IPS DF 6.9 (cell line): Measurements from ENCODE around the gene RASIP1.

Source experiments
- DNase-seq: peaks from one replicate; pipeline ENCODE4 v3.0.0-alpha.2; 2013; ENCODE audit warnings: low read depth, low spot score
- H3K27ac ChIP-seq: one replicate; pipeline ENCODE4 v1.5.1; 2013; ENCODE audit warnings: low read length, control low read depth
- H3K27me3 ChIP-seq: 2 replicates; pipeline ENCODE4 v1.6.1; 2013; ENCODE audit warnings: mild to moderate bottlenecking, low read length; ENCODE audit not compliant: control insufficient read depth, insufficient read depth
- H3K36me3 ChIP-seq: 2 replicates; pipeline ENCODE4 v1.6.1; 2013; ENCODE audit warnings: low read length; ENCODE audit not compliant: control insufficient read depth, insufficient read depth
- H3K4me1 ChIP-seq: 2 replicates; pipeline ENCODE4 v1.6.1; 2013; ENCODE audit warnings: low read length; ENCODE audit not compliant: control insufficient read depth, insufficient read depth
- H3K4me3 ChIP-seq: 2 replicates; pipeline ENCODE4 v1.5.1; 2013; ENCODE audit warnings: mild to moderate bottlenecking, low read length
- H3K9me3 ChIP-seq: 2 replicates; pipeline ENCODE4 v1.6.1; 2013; ENCODE audit warnings: low read length, inconsistent platforms; ENCODE audit not compliant: control insufficient read depth, insufficient read depth
- WGBS: extraction: QIAGEN DNeasy Blood & Tissue Kit; methylation state at CpG from one replicate; pipeline ENCODE4 v1.1.7; 2013; ENCODE audit warnings: mixed read lengths, missing lambda C conversion rate; ENCODE audit not compliant: insufficient read length, insufficient coverage; 5-methylcytosine and 5-hydroxymethylcytosine counted together

The RASIP1 gene

GRCh38 chr19:48745208-48745995 lies 5.0 kb upstream of the RASIP1 start:
- Histone ChIP-seq H3K4me3 (no peak overlapping the region), H3K9me3 (no peaks in the 10 kb centered on the region), H3K27ac (no peak overlapping the region), H3K36me3 (peaks cover 9% of the 10 kb centered on the region), H3K4me1 (peaks cover 8% of the 10 kb centered on the region; the same call in 1 of the 2 replicates), H3K27me3 (no peaks in the 10 kb centered on the region)
- DNase-seq, result no peak
- no CpG with 5 or more reads among the region's 33 CpGs for WGBS

- no CpG with 5 or more reads among the region's 11 CpGs for WGBS
- Histone ChIP-seq H3K27me3 (no peaks in the 10 kb centered on the region; the same call in 1 of the 2 replicates), H3K4me1 (peaks cover 14% of the 10 kb centered on the region), H3K27ac (no peak overlapping the region), H3K9me3 (no peaks in the 10 kb centered on the region), H3K36me3 (no peaks in the 10 kb centered on the region), H3K4me3 (no peak overlapping the region)
- DNase-seq, result no peak
These were observed 1.7 kb upstream of the RASIP1 start for GRCh38 chr19:48742096-48742495.

GRCh38 chr19:48741129-48741999 lies 954 bp upstream of the RASIP1 start:
- Histone ChIP-seq H3K4me1 (peaks cover 14% of the 10 kb centered on the region), H3K36me3 (no peaks in the 10 kb centered on the region), H3K4me3 (no peak overlapping the region), H3K27ac (no peak overlapping the region), H3K9me3 (no peaks in the 10 kb centered on the region), H3K27me3 (no peaks in the 10 kb centered on the region; the same call in 1 of the 2 replicates)
- no peak for DNase-seq
- WGBS, result no CpG with 5 or more reads among the region's 35 CpGs

- H3K9me3 ChIP-seq, result no peaks in the 10 kb centered on the region
- no peaks in the 10 kb centered on the region for H3K36me3 ChIP-seq
- H3K4me1 ChIP-seq, result peaks cover 10% of the 10 kb centered on the region
- DNase-seq, result no peak
- no peaks in the 10 kb centered on the region; the same call in 1 of the 2 replicates for H3K27me3 ChIP-seq
- no peak overlapping the region for H3K27ac ChIP-seq
- WGBS, result no CpG with 5 or more reads among the region's 51 CpGs
- H3K4me3 ChIP-seq, result peak overlapping the region; percentile 47
These were observed 826 bp downstream of the RASIP1 start for GRCh38 chr19:48739404-48740163.

GRCh38 chr19:48738557-48739403 lies 1.6 kb downstream of the RASIP1 start:
- Histone ChIP-seq H3K4me3 (peak overlapping the region; percentile 47), H3K27ac (no peak overlapping the region)

GRCh38 chr19:48737360-48737998 lies 2.9 kb downstream of the RASIP1 start:
- DNase-seq, result no peak
- no CpG with 5 or more reads among the region's 22 CpGs for WGBS
- Histone ChIP-seq H3K27ac (no peak overlapping the region), H3K36me3 (no peaks in the 10 kb centered on the region), H3K27me3 (no peaks in the 10 kb centered on the region; the same call in 1 of the 2 replicates), H3K4me1 (peaks cover 10% of the 10 kb centered on the region), H3K4me3 (no peak overlapping the region), H3K9me3 (no peaks in the 10 kb centered on the region)

More at GRCh38 chr19:48738557-48739403, 1.6 kb downstream of the RASIP1 start:
- DNase-seq, result no peak
- Histone ChIP-seq H3K36me3 (no peaks in the 10 kb centered on the region), H3K4me1 (peaks cover 10% of the 10 kb centered on the region), H3K9me3 (no peaks in the 10 kb centered on the region), H3K27me3 (no peaks in the 10 kb centered on the region; the same call in 1 of the 2 replicates)
- WGBS, result no CpG with 5 or more reads among the region's 96 CpGs

- WGBS, result no CpG with 5 or more reads among the region's 38 CpGs
- no peak overlapping the region for H3K27ac ChIP-seq
- H3K4me3 ChIP-seq, result peak overlapping the region; percentile 58; the same call in 1 of the 2 replicates
These were observed 5.3 kb downstream of the RASIP1 start for GRCh38 chr19:48735031-48735615.

GRCh38 chr19:48734625-48735024 lies 5.8 kb downstream of the RASIP1 start:
- H3K4me3 ChIP-seq, result no peak overlapping the region
- no peaks in the 10 kb centered on the region for H3K9me3 ChIP-seq
- H3K27ac ChIP-seq, result no peak overlapping the region
- H3K4me1 ChIP-seq, result no peaks in the 10 kb centered on the region; the same call in 1 of the 2 replicates
- H3K36me3 ChIP-seq, result no peaks in the 10 kb centered on the region
- WGBS, result no CpG with 5 or more reads among the region's 9 CpGs
- no peaks in the 10 kb centered on the region; the same call in 1 of the 2 replicates for H3K27me3 ChIP-seq
- no peak for DNase-seq

More at GRCh38 chr19:48735031-48735615, 5.3 kb downstream of the RASIP1 start:
- Histone ChIP-seq H3K36me3 (no peaks in the 10 kb centered on the region), H3K27me3 (no peaks in the 10 kb centered on the region; the same call in 1 of the 2 replicates), H3K9me3 (no peaks in the 10 kb centered on the region), H3K4me1 (peaks cover 3% of the 10 kb centered on the region)
- no peak for DNase-seq

GRCh38 chr19:48731452-48731851 lies 9.0 kb downstream of the RASIP1 start:
- Histone ChIP-seq H3K9me3 (no peaks in the 10 kb centered on the region), H3K27ac (no peak overlapping the region), H3K36me3 (no peaks in the 10 kb centered on the region), H3K4me1 (0 out of 2 replicates have a peak, but pooled peaks cover 1% of the 10 kb centered on the region), H3K4me3 (no peak overlapping the region), H3K27me3 (no peaks in the 10 kb centered on the region)
- no peak for DNase-seq
- no CpG with 5 or more reads among the region's 4 CpGs for WGBS
